HCEC 1CT (cell line): Measurements from ENCODE around the gene F11.
"Not testable (repeated sequence)": the region's sequence is repeated elsewhere in the genome, so short reads cannot be mapped to it uniquely, and the experiment has no call there.

Experiments
- DNase-seq: peaks from one replicate; pipeline ENCODE4 v3.0.0-alpha.2; 2017

Gene F11

DNA sequence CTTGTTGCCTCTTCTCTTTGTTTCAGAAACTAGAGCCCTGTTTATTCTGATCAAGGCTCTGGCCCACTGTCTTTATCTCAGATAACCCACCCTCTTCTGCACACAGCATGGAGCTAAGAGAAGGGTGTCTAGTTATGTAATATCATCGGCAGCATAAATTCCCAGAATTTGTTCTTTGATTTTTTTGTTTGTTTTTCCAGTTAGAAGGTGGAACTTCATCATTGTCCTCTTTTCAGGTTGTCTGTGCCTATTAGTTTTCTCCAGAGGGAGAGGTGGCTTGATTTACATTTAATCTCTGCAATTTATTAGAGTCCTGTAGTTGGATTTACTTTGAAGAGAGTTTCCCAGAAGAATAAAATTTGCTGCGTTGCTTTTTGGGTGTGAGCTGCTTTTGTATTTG lies 15.2 kb upstream of the F11 start:
- DNase-seq, result no peak

DNA sequence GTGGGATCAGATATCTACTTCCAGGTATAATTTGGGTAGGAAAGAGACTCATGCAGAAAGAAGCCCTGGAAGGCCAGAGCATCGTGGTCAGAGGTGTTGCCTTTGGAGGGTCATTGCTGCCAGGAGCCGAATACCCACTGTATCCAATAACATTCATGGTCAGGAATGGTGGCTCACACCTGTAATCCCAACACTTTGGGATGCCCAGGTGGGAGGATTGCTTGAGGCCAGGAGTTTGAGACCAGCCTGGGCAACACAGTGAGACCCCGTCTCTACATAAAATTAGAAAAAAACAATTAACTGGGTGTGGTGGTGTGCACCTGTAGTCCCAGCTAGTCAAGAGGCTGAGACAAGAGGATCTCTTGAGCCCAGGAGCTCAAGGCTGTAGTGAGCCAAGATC lies 10.9 kb upstream of the F11 start:
- no peak for DNase-seq

GRCh38 chr4:186258216-186258811 lies 7.7 kb upstream of the F11 start:
- no peak for DNase-seq

- DNase-seq, result no peak
Measured at GRCh38 chr4:186260117-186260503, 5.9 kb upstream of the F11 start.

GRCh38 chr4:186260504-186261448 lies 5.2 kb upstream of the F11 start:
- DNase-seq, result no peak

DNA sequence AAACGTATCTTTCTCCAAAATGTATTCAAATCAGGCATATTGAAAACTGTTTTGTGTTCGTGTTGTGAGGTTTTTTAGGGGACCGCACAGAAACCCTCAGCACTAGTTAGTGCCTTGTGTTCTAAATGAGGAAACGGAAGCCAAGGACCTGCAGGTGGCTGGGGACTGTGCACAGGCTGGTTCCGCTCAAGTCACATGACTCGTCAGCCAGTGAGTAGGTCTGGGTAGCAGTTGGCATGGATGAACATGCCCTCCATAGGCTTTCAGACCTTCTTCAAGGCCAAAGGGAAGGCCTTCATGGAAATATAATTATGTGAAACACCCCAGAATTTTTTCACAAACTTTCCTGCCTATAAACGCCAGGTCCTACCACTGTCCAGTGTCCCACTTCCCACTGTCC lies 1.3 kb upstream of the F11 start:
- DNase-seq, result no peak

DNA sequence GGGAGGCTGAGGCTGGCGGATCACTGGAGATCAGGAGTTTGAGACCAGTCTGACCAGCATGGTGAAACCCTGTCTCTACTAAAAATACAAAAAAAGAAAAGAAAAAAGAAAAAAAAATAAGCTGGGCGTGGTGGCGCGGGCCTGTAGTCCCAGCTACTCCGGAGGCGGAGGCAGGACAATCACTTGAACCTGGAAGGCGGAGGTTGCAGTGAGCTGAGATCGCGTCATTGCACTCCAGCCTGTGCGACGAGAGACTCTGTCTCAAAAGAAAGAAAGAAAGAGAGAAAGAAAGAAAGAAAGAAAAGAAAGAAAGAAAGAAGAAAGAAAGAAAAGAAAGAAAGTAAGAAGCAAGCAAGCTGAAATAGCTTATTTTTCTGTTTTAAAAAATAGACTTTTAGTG lies 739 bp upstream of the F11 start:
- DNase-seq, result not testable (repeated sequence)

GRCh38 chr4:186266729-186267456 lies 904 bp downstream of the F11 start:
- no peak for DNase-seq

DNA sequence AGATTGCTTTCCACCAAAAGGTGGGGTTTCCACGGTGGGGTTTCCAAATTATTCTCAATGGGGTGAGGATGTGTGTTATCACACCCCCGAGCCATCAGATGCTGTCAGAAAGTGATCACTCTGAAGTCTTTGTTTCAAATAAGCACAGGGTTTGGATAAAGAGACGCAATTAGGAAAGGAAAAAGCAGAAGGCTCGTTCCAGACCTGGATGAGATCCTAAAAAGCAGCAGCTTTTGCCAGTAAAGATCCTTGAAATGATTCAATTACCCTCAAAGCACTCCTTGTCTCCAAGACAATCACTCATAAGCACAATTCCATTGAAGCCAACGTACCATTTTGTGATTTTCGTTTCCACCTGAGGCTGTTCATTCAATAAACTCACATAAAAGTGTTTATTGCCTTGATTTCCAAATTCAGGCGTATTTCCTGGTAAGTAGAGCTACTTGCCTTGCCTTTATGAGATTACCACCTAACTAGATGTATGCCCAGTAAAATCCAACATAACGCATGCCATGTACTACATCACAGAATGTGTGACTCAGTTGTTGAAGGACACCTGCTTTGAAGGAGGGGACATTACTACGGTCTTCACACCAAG lies 5.2 kb downstream of the F11 start:
- DNase-seq, result no peak

DNA sequence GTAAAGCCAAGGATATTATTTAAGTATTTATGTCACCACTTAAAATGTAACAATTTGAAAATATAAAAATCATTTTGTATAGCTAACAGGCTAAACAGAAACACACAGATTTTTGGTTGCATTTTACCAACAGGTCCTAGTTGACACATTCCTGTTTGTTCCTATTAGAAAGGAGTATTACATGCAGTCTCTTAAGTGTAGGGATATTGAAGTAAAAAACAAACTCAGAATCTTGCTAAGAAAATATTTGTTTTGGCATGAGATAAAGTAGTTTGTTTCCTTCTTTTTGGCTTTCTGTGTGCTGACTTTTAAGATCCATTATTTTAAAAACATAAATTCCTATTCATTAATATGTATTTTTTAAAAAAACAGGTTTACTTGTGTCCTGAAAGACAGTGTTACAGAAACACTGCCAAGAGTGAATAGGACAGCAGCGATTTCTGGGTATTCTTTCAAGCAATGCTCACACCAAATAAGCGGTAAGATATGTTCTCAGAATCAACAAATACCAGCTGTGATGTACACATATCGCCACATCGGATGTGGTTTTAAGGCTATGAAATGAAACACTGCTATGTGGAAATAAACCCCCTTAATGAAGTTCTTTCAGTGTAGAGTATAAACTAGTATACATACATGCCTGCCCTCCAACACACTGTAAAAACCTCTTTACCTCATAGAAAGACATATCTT lies 6.9 kb downstream of the F11 start:
- DNase-seq, result no peak

DNA sequence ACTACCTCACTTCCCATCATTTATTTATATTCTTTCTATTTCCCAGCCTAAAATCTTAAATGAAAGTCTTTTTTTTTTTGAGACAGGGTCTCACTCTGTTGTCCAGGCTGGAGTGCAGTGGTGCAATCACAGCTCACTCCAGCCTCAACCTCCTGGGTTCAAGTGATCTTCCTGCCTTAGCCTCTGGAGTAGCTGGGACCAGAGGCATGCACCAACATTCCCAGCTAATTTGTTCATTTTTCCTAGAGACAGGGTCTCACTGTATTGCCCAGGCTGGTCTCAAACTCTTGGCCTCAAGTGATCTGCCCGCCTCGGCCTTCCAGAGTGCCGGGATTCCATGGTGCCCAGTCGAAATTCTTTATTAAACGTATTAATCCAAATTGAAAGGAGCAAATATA lies 7.4 kb downstream of the F11 start:
- not testable (repeated sequence) for DNase-seq

DNA sequence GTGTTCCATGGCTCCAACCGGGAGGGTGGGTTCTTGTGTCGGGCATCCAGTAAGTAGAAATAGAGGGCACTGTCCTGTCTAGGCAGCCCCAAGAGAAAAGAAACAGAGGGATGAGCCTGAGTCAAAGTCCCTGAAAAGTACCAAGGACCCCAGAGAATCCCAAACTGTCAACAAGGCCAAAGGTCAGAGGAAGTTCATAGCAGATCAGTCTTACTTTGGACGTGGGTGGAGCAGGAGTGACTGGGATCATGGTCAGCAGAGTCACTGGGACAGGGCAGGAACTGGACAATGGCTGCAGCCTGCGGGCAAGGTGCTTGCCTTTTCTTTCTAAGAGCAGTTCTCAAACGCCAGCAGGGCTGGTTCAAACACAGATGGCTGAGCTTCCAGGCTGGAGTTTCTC lies 17.3 kb downstream of the F11 start:
- DNase-seq, result no peak

- DNase-seq, result no peak
Measured at GRCh38 chr4:186285147-186285546, 19.2 kb downstream of the F11 start.

DNA sequence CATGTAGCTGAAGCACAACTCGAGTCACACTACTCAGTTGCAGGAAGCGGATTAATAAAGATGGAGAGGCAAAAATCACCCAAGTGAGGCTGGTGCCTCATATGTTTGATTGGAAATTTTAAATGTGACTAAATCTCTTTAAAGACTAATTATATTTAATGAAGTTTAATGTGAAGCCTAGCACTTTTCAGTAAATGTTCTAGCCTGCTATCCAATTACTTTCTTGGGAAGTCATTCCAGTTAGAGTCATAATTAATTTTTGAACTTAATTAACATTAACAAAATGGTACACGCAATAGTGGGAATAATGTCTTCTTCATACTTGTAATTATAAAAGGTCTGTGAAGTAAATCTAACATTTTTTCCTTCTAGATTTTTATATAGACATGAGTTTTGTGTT lies 20.6 kb downstream of the F11 start:
- DNase-seq, result no peak

DNA sequence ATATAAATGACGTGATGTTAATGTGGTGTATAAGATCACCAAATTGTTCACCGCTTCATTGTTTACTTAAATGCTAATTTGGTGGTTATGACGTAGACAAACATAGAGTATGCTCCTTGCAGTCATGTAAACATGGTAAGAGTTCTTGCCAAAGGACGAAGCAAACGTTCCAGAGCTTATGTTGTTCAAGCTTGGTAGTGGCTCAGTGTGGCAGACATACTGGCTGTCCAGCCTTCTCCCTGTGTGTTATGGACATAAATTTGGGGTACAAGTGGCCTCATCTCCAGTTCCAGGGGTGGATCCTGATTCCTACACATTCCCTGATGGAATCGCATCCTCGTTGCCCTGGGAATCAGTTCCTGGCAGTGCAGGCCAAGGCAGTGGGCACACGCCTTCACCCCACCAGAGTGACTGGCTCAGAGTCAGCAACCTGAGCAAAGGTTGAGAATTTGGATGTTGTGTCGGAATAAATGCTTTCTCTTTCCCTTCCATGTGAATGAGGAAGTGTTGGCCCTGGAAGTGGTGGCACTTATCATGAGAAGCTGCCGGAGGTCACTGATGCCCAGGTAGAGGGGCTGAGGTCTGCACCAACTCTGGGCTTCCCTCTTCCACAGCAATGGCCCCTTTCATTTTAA lies 25.4 kb downstream of the F11 start:
- DNase-seq, result no peak

GRCh38 chr4:186294160-186294559 lies 28.2 kb downstream of the F11 start:
- DNase-seq, result no peak

- DNase-seq, result no peak
Measured at GRCh38 chr4:186296481-186296880, 30.5 kb downstream of the F11 start.

DNA sequence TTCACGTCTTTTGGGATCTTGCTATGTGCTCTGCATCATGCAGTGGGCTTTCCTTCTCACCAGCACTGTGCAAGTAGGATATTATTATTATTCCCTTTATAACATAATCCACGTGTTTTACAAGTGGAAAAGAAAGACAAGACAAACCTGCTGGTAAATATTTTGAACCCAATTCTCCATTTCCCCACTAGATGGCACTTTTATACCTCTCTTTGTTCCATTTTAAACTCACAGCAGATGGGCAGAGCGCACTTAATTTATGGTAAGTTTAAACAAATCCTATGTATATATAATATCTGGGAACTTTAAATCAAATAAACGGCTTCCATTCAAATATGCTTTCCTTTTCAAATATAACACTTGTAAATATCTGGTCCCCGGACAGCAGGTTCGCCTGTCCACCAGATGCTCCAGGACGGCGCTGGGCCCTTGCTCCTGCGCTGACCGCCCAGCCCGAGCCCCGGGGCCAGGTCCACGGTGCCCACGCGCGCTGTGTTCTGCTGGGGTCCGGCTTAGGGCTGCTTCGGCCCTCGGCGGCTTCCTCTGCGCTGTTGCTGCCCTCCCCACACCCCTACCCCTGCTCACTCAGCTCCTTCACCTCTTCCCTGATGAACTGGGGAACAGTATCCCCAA lies 31.1 kb downstream of the F11 start:
- peak; percentile 17 for DNase-seq

GRCh38 chr4:186298031-186298647 lies 32.1 kb downstream of the F11 start:
- DNase-seq, result no peak

DNA sequence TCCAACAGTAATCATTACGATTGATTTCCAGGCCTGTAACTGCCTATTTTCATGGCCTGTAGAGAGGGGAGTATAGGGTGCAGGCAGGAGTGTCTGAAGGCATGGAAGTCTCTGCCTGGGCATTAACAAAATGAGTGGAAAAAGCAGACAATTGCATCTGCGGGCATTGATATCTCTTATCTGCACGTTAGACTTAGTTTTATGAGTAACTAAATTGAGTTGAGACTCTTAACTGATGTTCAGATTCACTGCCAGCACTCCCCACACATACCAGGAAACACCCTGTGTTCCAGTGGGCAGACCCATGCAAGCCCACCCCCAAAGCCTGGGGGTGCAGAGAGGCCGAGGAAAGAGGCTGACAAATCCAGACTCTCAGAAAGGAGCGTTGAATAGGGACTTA lies 33.3 kb downstream of the F11 start:
- DNase-seq, result no peak

DNA sequence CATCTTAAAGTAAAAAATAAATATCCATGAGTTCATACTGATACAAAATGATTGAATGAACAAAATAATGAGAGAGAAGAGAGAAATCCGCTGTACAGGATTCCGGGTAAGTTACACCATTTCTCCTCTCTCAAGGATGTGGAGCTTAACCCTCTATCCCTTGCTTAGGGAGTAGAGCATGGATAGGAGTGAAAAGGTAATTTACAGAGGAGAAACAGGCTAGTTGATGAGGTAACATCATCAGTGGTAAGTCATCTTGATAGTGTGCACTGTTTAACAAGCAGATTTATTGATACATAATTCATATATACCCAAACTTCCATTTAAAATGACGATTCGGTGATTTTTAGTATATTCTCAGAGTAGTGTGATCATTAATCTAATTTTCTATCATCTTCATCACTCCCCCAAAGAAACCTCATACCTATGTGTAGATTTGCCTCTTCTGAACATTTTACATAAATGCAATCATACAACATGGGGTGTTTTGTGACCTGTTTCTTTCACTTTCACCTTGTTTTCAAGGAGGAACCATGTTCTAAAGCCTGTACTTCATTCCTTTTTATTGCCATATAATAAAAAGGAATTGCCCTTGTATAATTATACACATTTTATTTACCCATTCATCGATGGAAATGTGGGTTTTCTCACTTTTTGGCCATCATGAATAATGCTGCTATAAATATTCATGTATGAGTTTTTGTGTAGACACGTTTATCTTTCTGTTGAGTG lies 34.8 kb downstream of the F11 start:
- no peak for DNase-seq
